ENCODE results near the gene BNIP1. TPM values are rescaled to one million over a fixed set of nuclear protein-coding genes. Genes with fewer than 3 reads are reported as not detected.

Gene BNIP1, protein sequence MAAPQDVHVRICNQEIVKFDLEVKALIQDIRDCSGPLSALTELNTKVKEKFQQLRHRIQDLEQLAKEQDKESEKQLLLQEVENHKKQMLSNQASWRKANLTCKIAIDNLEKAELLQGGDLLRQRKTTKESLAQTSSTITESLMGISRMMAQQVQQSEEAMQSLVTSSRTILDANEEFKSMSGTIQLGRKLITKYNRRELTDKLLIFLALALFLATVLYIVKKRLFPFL
- 10 to 100 TPM in 1 of 2 donors, 1 to 10 TPM in 1; 6.8 to 11.7 TPM for polyA plus RNA-seq

DNA sequence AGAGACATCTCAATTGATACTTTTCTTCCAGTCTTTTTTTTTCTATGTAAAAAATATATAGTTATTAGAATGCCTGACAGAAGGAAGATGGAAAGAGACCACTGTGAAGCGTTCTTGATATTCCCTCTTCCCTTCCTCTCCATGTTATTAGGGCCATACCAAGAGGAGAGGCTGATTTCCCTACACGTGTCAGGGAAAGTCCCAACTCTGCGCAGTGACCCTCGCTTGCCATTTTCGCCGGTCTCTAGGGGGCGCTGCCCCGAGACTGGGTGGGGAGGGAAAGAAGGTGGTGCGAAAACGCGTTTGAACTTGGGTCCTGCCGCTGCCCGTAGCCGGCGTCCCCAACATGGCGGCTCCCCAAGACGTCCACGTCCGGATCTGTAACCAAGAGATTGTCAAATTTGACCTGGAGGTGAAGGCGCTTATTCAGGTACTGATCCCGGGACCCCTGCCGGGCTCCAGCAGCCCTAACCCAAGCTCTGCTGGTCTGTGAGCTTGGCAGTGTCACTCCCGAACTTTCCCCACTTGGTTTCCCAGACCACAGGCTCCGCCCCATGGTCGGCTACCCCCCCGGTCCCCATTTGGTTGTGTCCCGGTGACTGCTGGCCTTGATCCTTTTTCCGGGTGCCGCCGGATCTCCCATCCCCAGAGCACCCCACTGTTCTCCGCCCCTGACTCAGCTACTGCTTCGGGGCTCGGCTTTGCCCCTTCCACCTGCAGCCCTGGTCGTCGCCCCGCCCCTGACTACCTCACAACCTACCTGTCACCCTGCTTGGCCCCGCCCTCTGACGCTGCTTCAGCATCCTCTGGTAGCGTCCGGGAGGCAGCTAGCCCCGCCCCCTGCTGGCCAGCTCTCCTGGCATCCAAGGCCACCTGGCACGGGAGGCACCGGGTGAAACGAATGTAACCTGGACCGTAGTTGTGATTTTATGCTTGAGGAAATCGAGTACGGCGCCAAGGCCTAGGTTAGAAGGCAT is at the start of gene BNIP1:
BNIP1 (plus strand) TSS at position 332 of the 977 bp plus-strand sequence; CDS start at position 347, 15 bp downstream.
- no peaks in the 10 kb centered on the region for H3K9me3 ChIP-seq (ENCODE audit: control insufficient read depth in 2 of 2, insufficient read depth in 1 of 2, low read depth in 1 of 2, low read length in 1 of 2)
- H3K27me3 ChIP-seq (ENCODE audit: control insufficient read depth in 1 of 2, insufficient read depth in 2 of 2, low read length in 2 of 2): no peaks in the 10 kb centered on the region
- peak within 1 kb of the TSS; percentile 85 to 96 for H3K4me3 ChIP-seq (ENCODE audit: low read depth in 1 of 2, low read length in 2 of 2)
- peaks cover 0 to 3% of the 10 kb centered on the region in 2 donors for H3K4me1 ChIP-seq (ENCODE audit: control insufficient read depth in 2 of 2, insufficient read depth in 2 of 2, low read length in 1 of 2)
- H3K27ac ChIP-seq (ENCODE audit: low read depth in 2 of 2, low read length in 1 of 2): peak within 1 kb of the TSS; percentile 89 to 97
- 1% methylated on average over 48 of the region's 48 CpGs for WGBS, 2 donors
- H3K36me3 ChIP-seq (ENCODE audit: control insufficient read depth in 2 of 2, insufficient read depth in 2 of 2, low read length in 1 of 2): peaks cover 0 to 2% of the 10 kb centered on the region in 2 donors

DNA sequence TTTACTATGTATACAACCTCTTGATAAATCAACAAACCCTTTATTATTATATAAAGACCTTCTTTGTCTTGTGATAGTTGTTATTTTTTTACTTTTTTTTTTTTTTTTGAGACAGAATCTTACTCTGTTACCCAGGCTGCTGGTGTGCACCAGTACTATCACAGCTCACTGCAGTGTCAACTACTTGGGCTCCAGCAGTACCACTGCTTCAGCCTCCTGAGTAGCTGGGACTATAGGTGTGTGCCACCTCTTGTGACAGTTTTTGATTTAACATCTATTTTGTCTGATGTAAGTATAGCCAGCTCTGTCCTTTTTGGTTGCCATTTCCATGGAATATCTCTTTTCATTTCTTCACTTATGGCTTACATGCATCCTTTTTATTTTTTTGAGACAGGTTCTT is 45.5 kb upstream of the BNIP1 start:
- Histone ChIP-seq H3K9me3 (ENCODE audit: control insufficient read depth in 2 of 2, insufficient read depth in 1 of 2, low read depth in 1 of 2, low read length in 1 of 2) (no peaks in the 10 kb centered on the region), H3K27me3 (ENCODE audit: control insufficient read depth in 1 of 2, insufficient read depth in 2 of 2, low read length in 2 of 2) (no peaks in the 10 kb centered on the region), H3K4me1 (ENCODE audit: control insufficient read depth in 2 of 2, insufficient read depth in 2 of 2, low read length in 1 of 2) (no peaks in the 10 kb centered on the region), H3K4me3 (ENCODE audit: low read depth in 1 of 2, low read length in 2 of 2) (no peak overlapping the region), H3K27ac (ENCODE audit: low read depth in 2 of 2, low read length in 1 of 2) (no peak overlapping the region), H3K36me3 (ENCODE audit: control insufficient read depth in 2 of 2, insufficient read depth in 2 of 2, low read length in 1 of 2) (no peaks in the 10 kb centered on the region)

DNA sequence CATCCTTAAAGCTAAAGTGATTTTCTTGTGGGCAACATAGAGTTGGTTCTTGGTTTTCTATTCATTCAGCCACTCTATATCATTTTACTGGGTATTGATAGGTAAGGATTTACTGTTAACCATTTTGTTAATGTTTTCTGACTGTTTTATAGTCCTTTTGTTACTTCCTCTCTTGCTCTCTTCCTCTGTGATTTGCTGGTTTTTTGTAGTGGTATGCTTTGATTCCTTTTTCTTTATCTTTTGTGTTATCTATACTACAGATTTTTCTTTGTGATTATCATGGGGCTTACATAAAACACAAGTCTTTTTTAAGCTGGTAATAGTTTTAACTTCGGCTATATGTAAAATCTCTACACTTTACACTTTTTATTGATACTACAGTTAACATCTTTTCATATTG is 44.9 kb upstream of the BNIP1 start:
- Histone ChIP-seq H3K4me3 (ENCODE audit: low read depth in 1 of 2, low read length in 2 of 2) (no peak overlapping the region), H3K36me3 (ENCODE audit: control insufficient read depth in 2 of 2, insufficient read depth in 2 of 2, low read length in 1 of 2) (no peaks in the 10 kb centered on the region), H3K4me1 (ENCODE audit: control insufficient read depth in 2 of 2, insufficient read depth in 2 of 2, low read length in 1 of 2) (no peaks in the 10 kb centered on the region), H3K27me3 (ENCODE audit: control insufficient read depth in 1 of 2, insufficient read depth in 2 of 2, low read length in 2 of 2) (no peaks in the 10 kb centered on the region), H3K27ac (ENCODE audit: low read depth in 2 of 2, low read length in 1 of 2) (no peak overlapping the region), H3K9me3 (ENCODE audit: control insufficient read depth in 2 of 2, insufficient read depth in 1 of 2, low read depth in 1 of 2, low read length in 1 of 2) (no peaks in the 10 kb centered on the region)
- WGBS, 2 donors: 85 to 91% methylated on average over 1 of the region's 1 CpG

- Histone ChIP-seq H3K4me1 (ENCODE audit: control insufficient read depth in 2 of 2, insufficient read depth in 2 of 2, low read length in 1 of 2) (no peaks in the 10 kb centered on the region), H3K36me3 (ENCODE audit: control insufficient read depth in 2 of 2, insufficient read depth in 2 of 2, low read length in 1 of 2) (no peaks in the 10 kb centered on the region), H3K27me3 (ENCODE audit: control insufficient read depth in 1 of 2, insufficient read depth in 2 of 2, low read length in 2 of 2) (no peaks in the 10 kb centered on the region), H3K9me3 (ENCODE audit: control insufficient read depth in 2 of 2, insufficient read depth in 1 of 2, low read depth in 1 of 2, low read length in 1 of 2) (no peaks in the 10 kb centered on the region), H3K4me3 (ENCODE audit: low read depth in 1 of 2, low read length in 2 of 2) (no peak overlapping the region), H3K27ac (ENCODE audit: low read depth in 2 of 2, low read length in 1 of 2) (no peak overlapping the region)
- WGBS, 2 donors: 95 to 98% methylated on average over 2 of the region's 2 CpGs
Measured at GRCh38 chr5:173101245-173101644, 43.1 kb upstream of the BNIP1 start.

DNA sequence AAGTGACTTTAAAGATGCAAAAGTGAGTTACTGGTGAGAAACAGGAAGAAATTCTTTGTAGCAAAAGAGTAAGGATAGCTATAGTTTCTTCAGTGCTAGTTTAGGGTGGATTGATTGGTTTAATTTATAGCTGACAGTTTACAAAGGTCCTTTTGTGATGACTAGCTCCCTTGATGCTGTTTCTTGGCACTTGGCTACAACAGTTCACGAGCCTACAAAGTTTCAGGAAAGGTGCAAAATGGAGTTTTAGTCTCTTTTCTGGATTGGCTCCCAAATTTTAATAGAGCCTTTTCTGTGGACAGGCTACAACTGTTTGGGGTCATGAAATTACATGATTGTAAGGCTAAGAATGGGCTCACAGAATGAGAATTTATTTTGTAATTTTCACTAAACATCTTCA is 40.9 kb upstream of the BNIP1 start:
- H3K27me3 ChIP-seq (ENCODE audit: control insufficient read depth in 1 of 2, insufficient read depth in 2 of 2, low read length in 2 of 2): no peaks in the 10 kb centered on the region
- WGBS, 2 donors: 47 to 71% methylated on average over 1 of the region's 1 CpG
- H3K27ac ChIP-seq (ENCODE audit: low read depth in 2 of 2, low read length in 1 of 2): no peak overlapping the region
- peaks cover 0 to 2% of the 10 kb centered on the region in 2 donors for H3K9me3 ChIP-seq (ENCODE audit: control insufficient read depth in 2 of 2, insufficient read depth in 1 of 2, low read depth in 1 of 2, low read length in 1 of 2)
- no peaks in the 10 kb centered on the region for H3K36me3 ChIP-seq (ENCODE audit: control insufficient read depth in 2 of 2, insufficient read depth in 2 of 2, low read length in 1 of 2)
- no peaks in the 10 kb centered on the region for H3K4me1 ChIP-seq (ENCODE audit: control insufficient read depth in 2 of 2, insufficient read depth in 2 of 2, low read length in 1 of 2)
- no peak overlapping the region for H3K4me3 ChIP-seq (ENCODE audit: low read depth in 1 of 2, low read length in 2 of 2)

GRCh38 chr5:173108914-173109313 is 35.4 kb upstream of the BNIP1 start:
- peaks cover 0 to 2% of the 10 kb centered on the region in 2 donors for H3K9me3 ChIP-seq (ENCODE audit: control insufficient read depth in 2 of 2, insufficient read depth in 1 of 2, low read depth in 1 of 2, low read length in 1 of 2)
- H3K4me1 ChIP-seq (ENCODE audit: control insufficient read depth in 2 of 2, insufficient read depth in 2 of 2, low read length in 1 of 2): no peaks in the 10 kb centered on the region
- H3K27me3 ChIP-seq (ENCODE audit: control insufficient read depth in 1 of 2, insufficient read depth in 2 of 2, low read length in 2 of 2): no peaks in the 10 kb centered on the region
- no peak overlapping the region for H3K27ac ChIP-seq (ENCODE audit: low read depth in 2 of 2, low read length in 1 of 2)
- H3K36me3 ChIP-seq (ENCODE audit: control insufficient read depth in 2 of 2, insufficient read depth in 2 of 2, low read length in 1 of 2): no peaks in the 10 kb centered on the region
- 66 to 69% methylated on average over 3 of the region's 3 CpGs for WGBS, 2 donors
- H3K4me3 ChIP-seq (ENCODE audit: low read depth in 1 of 2, low read length in 2 of 2): no peak overlapping the region

- no peak overlapping the region for H3K4me3 ChIP-seq (ENCODE audit: low read depth in 1 of 2, low read length in 2 of 2)
- no peaks in the 10 kb centered on the region for H3K27me3 ChIP-seq (ENCODE audit: control insufficient read depth in 1 of 2, insufficient read depth in 2 of 2, low read length in 2 of 2)
- no peak overlapping the region for H3K27ac ChIP-seq (ENCODE audit: low read depth in 2 of 2, low read length in 1 of 2)
- WGBS, 2 donors: 94 to 97% methylated on average over 1 of the region's 1 CpG
- no peaks in the 10 kb centered on the region for H3K36me3 ChIP-seq (ENCODE audit: control insufficient read depth in 2 of 2, insufficient read depth in 2 of 2, low read length in 1 of 2)
- no peaks in the 10 kb centered on the region for H3K4me1 ChIP-seq (ENCODE audit: control insufficient read depth in 2 of 2, insufficient read depth in 2 of 2, low read length in 1 of 2)
- no peaks in the 10 kb centered on the region for H3K9me3 ChIP-seq (ENCODE audit: control insufficient read depth in 2 of 2, insufficient read depth in 1 of 2, low read depth in 1 of 2, low read length in 1 of 2)
Measured at GRCh38 chr5:173114536-173114935, 29.8 kb upstream of the BNIP1 start.

DNA sequence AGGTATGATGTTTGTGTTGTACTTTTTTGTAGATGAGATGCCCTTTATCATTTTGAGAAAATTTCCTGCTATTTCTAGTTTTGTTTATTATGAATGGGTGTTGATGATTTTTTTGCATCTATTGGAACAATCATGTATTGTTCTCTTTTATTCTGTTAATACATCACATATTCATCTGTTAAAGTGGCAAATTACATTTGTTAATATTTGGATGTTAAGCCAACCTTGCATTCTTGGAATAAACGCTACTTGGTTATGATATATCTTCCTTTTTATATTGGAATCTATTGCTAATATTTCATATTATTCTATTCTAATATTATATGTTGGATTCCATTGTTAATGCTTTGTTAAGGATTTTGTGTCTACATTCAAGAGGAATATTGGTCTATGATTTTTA is 24.6 kb upstream of the BNIP1 start:
- Histone ChIP-seq H3K27ac (ENCODE audit: low read depth in 2 of 2, low read length in 1 of 2) (no peak overlapping the region), H3K9me3 (ENCODE audit: control insufficient read depth in 2 of 2, insufficient read depth in 1 of 2, low read depth in 1 of 2, low read length in 1 of 2) (no peaks in the 10 kb centered on the region), H3K27me3 (ENCODE audit: control insufficient read depth in 1 of 2, insufficient read depth in 2 of 2, low read length in 2 of 2) (no peaks in the 10 kb centered on the region), H3K36me3 (ENCODE audit: control insufficient read depth in 2 of 2, insufficient read depth in 2 of 2, low read length in 1 of 2) (peaks cover 0 to 6% of the 10 kb centered on the region in 2 donors), H3K4me3 (ENCODE audit: low read depth in 1 of 2, low read length in 2 of 2) (no peak overlapping the region), H3K4me1 (ENCODE audit: control insufficient read depth in 2 of 2, insufficient read depth in 2 of 2, low read length in 1 of 2) (no peaks in the 10 kb centered on the region)
- 96 to 100% methylated on average over 1 of the region's 1 CpG for WGBS, 2 donors

GRCh38 chr5:173123416-173123815 is 20.9 kb upstream of the BNIP1 start:
- no peaks in the 10 kb centered on the region for H3K27me3 ChIP-seq (ENCODE audit: control insufficient read depth in 1 of 2, insufficient read depth in 2 of 2, low read length in 2 of 2)
- H3K27ac ChIP-seq (ENCODE audit: low read depth in 2 of 2, low read length in 1 of 2): no peak overlapping the region
- WGBS, 2 donors: 80 to 82% methylated on average over 3 of the region's 3 CpGs
- no peaks in the 10 kb centered on the region for H3K9me3 ChIP-seq (ENCODE audit: control insufficient read depth in 2 of 2, insufficient read depth in 1 of 2, low read depth in 1 of 2, low read length in 1 of 2)
- H3K36me3 ChIP-seq (ENCODE audit: control insufficient read depth in 2 of 2, insufficient read depth in 2 of 2, low read length in 1 of 2): peaks cover 0 to 6% of the 10 kb centered on the region in 2 donors
- H3K4me1 ChIP-seq (ENCODE audit: control insufficient read depth in 2 of 2, insufficient read depth in 2 of 2, low read length in 1 of 2): no peaks in the 10 kb centered on the region
- no peak overlapping the region for H3K4me3 ChIP-seq (ENCODE audit: low read depth in 1 of 2, low read length in 2 of 2)

Measured in esophagus (tissue), 2 donors.